NB4 (cell line): Measurements from ENCODE around the gene MRPL50.

Experiments used
- MYC ChIP-seq: IDR thresholded peaks from 2 replicates; pipeline ENCODE4 v1.6.1; 2011; ENCODE audit warnings: low read depth, low read length
- POLR2A ChIP-seq: IDR thresholded peaks from 2 replicates; pipeline ENCODE4 v1.6.1; 2011; ENCODE audit warnings: mild to moderate bottlenecking; ENCODE audit not compliant: insufficient read length; ENCODE audit errors: extremely low read depth
- TF ChIP-seq, protein P1 (sequence below): IDR thresholded peaks from one replicate; pipeline ENCODE4 v1.5.1; 2012; ENCODE audit warnings: low read depth, low read length
- TF ChIP-seq, protein P2 (sequence below): IDR thresholded peaks from 2 replicates; pipeline ENCODE4 v1.6.1; 2011; ENCODE audit warnings: low read depth, low read length

DNA sequence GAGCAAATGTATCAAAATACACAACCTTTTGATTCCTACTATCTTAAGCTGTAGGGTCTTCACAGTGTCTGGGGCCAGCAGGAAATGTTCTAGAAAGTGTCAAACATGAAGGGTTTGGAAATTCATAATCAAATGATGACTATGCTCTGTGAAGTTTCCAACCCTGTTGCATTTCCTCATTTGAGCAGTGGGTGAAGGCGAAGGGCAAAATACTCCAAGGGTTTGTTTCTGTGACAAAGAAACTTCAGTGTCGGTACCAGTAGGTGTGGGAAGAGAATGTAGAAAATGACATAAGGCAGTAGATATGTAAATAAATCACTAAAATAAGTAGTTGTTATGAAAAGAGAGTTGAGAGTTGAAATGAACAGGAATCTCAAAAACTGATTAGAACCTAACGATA lies 36.6 kb upstream of the MRPL50 start:
- TF ChIP-seq, protein P1, sequence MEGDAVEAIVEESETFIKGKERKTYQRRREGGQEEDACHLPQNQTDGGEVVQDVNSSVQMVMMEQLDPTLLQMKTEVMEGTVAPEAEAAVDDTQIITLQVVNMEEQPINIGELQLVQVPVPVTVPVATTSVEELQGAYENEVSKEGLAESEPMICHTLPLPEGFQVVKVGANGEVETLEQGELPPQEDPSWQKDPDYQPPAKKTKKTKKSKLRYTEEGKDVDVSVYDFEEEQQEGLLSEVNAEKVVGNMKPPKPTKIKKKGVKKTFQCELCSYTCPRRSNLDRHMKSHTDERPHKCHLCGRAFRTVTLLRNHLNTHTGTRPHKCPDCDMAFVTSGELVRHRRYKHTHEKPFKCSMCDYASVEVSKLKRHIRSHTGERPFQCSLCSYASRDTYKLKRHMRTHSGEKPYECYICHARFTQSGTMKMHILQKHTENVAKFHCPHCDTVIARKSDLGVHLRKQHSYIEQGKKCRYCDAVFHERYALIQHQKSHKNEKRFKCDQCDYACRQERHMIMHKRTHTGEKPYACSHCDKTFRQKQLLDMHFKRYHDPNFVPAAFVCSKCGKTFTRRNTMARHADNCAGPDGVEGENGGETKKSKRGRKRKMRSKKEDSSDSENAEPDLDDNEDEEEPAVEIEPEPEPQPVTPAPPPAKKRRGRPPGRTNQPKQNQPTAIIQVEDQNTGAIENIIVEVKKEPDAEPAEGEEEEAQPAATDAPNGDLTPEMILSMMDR: no peak
- TF ChIP-seq, protein P2, sequence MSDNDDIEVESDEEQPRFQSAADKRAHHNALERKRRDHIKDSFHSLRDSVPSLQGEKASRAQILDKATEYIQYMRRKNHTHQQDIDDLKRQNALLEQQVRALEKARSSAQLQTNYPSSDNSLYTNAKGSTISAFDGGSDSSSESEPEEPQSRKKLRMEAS: no peak
- TF ChIP-seq POLR2A (no peak), MYC (no peak)
